HG02642 (cell line): Measurements from ENCODE around the gene ZNF442.
"Not testable (repeated sequence)": the region's sequence is repeated elsewhere in the genome, so short reads cannot be mapped to it uniquely, and the experiment has no call there.

ENCODE experiments used
- ATAC-seq: cut with Tn5 transposase; IDR thresholded peaks from one replicate; pipeline ENCODE4 v1.9.1; 2021; ENCODE audit warnings: mild to moderate bottlenecking; ENCODE audit not compliant: unreplicated experiment, poor library complexity

The ZNF442 gene

GRCh38 chr19:12365236-12366162, at the start of gene ZNF442:
ZNF442 (minus strand) TSS chr19:12365683; CDS start chr19:12363631, 2,052 bp downstream.
- ATAC-seq: peak; percentile 95

GRCh38 chr19:12411893-12412292, 46.4 kb upstream of the ZNF442 start:
- no peak for ATAC-seq

- peak; percentile 91 for ATAC-seq
These were observed 35.4 kb upstream of the ZNF442 start, which contains the start of gene ZNF799 for GRCh38 chr19:12400633-12401502. ZNF799 (minus strand) TSS chr19:12401271; CDS start chr19:12401070, 201 bp downstream.

- peak; percentile 33 for ATAC-seq
These were observed 34.6 kb upstream of the ZNF442 start for GRCh38 chr19:12399901-12400632.

- not testable (repeated sequence) for ATAC-seq
These were observed 25.7 kb upstream of the ZNF442 start for GRCh38 chr19:12391148-12391547.

- ATAC-seq: not testable (repeated sequence)
These were observed 20.9 kb upstream of the ZNF442 start for GRCh38 chr19:12386365-12386764.

GRCh38 chr19:12380444-12380737, 14.9 kb upstream of the ZNF442 start:
- ATAC-seq: no peak

- no peak for ATAC-seq
These were observed 14.4 kb upstream of the ZNF442 start for GRCh38 chr19:12379732-12380443.

- no peak for ATAC-seq
These were observed 8.5 kb upstream of the ZNF442 start for GRCh38 chr19:12374026-12374425.

- no peak for ATAC-seq
These were observed 870 bp downstream of the ZNF442 start for GRCh38 chr19:12364391-12365235.

- ATAC-seq: not testable (repeated sequence)
These were observed 3.2 kb downstream of the ZNF442 start for GRCh38 chr19:12362236-12362635.

GRCh38 chr19:12353375-12353774, 12.1 kb downstream of the ZNF442 start:
- ATAC-seq: no peak

- ATAC-seq: no peak
These were observed 14.6 kb downstream of the ZNF442 start for GRCh38 chr19:12350890-12351197.

GRCh38 chr19:12350185-12350889, 15.1 kb downstream of the ZNF442 start:
- ATAC-seq: no peak

- no peak for ATAC-seq
These were observed 18.6 kb downstream of the ZNF442 start for GRCh38 chr19:12346896-12347295.

GRCh38 chr19:12345197-12345596, 20.3 kb downstream of the ZNF442 start:
- ATAC-seq: no peak

- ATAC-seq: peak; percentile 95
These were observed 32.0 kb downstream of the ZNF442 start, which contains the start of gene ZNF563 for GRCh38 chr19:12333162-12334159. ZNF563 (minus strand) TSS chr19:12333633; CDS start chr19:12333482, 151 bp downstream.
